ENCODE results near the gene GSS.

DNA sequence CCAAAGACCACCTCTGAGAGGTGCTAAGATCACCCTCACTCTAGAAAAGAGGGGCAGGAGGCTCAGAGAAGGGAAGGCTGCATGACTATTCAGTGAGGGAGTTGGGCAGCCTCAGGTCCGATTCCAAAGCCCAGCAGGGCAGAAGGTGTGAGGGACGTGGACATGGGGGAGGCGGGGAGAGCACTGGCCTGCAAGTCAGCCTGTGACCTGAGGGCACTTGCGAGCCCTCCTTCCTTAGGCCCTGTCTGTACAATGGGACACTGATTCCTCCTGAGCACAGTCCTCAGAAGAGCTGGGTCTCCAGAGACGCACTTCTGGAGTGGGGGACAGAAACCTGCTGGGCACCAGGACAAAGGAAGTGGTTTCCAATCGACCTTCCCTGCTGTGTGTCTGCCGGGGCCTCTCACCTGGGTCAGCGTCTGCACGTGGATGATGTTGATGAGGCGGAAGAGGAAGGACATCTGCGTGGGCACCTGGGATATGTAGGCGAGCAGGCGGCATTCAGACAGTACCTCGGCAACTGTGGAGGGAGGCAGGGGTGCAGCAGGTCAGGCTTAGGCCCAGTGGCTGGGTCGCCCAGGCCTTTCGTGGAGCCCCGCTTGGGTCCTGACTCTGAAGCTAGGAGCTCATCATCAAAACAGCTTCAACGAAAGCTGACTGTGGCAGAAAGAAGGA, 48.6 kb upstream of the GSS start:
- TF ChIP-seq, protein P1, sequence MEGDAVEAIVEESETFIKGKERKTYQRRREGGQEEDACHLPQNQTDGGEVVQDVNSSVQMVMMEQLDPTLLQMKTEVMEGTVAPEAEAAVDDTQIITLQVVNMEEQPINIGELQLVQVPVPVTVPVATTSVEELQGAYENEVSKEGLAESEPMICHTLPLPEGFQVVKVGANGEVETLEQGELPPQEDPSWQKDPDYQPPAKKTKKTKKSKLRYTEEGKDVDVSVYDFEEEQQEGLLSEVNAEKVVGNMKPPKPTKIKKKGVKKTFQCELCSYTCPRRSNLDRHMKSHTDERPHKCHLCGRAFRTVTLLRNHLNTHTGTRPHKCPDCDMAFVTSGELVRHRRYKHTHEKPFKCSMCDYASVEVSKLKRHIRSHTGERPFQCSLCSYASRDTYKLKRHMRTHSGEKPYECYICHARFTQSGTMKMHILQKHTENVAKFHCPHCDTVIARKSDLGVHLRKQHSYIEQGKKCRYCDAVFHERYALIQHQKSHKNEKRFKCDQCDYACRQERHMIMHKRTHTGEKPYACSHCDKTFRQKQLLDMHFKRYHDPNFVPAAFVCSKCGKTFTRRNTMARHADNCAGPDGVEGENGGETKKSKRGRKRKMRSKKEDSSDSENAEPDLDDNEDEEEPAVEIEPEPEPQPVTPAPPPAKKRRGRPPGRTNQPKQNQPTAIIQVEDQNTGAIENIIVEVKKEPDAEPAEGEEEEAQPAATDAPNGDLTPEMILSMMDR (IDR thresholded peaks at IDR 0.05; ENCODE audit: low read depth, low read length, missing input control), result no peak
- no peak for TF ChIP-seq GABPA (IDR thresholded peaks at IDR 0.05 in 1 of 2, conservative IDR thresholded peaks at IDR 0.05 in 1 of 2)
